Small intestine (tissue), 7 donors: ENCODE results near the gene ATXN7. TPM values are rescaled to one million over a fixed set of nuclear protein-coding genes. Genes with fewer than 3 reads are reported as not detected.

Source experiments
- DNase-seq, 2 donors: peaks; one replicate each; pipeline versions ENCODE4 v3.0.0 to v3.0.0-alpha.2; 2013
- FAIRE-seq: peaks from 2 replicates; lab custom pipeline; 2012; peaks lifted over from hg19 to GRCh38; lab: Jason Lieb, UNC
- H3K27ac ChIP-seq, 3 donors: one replicate each; pipeline ENCODE4 v1.5.1; 2013; ENCODE audit warnings: low read length in 2 of 3, mild to moderate bottlenecking in 2 of 3, control low read depth in 1 of 3, inconsistent platforms in 1 of 3, low read depth in 1 of 3, moderate library complexity in 1 of 3
- H3K27me3 ChIP-seq, 3 donors: one replicate each; pipeline ENCODE4 v1.6.1; 2013; ENCODE audit warnings: low read length in 3 of 3, inconsistent platforms in 1 of 3; ENCODE audit not compliant: control insufficient read depth in 3 of 3, insufficient read depth in 3 of 3
- H3K36me3 ChIP-seq, 3 donors: one replicate each; pipeline ENCODE4 v1.6.1; 2013; ENCODE audit warnings: low read length in 3 of 3, inconsistent platforms in 1 of 3, low read depth in 1 of 3, mild to moderate bottlenecking in 1 of 3, moderate library complexity in 1 of 3; ENCODE audit not compliant: control insufficient read depth in 3 of 3, insufficient read depth in 2 of 3
- H3K4me1 ChIP-seq, 3 donors: one replicate each; pipeline ENCODE4 v1.6.1; 2013; ENCODE audit warnings: low read length in 2 of 3, inconsistent platforms in 1 of 3, low read depth in 1 of 3, mild to moderate bottlenecking in 1 of 3, moderate library complexity in 1 of 3; ENCODE audit not compliant: control insufficient read depth in 3 of 3, insufficient read depth in 2 of 3
- H3K4me3 ChIP-seq, 3 donors: one replicate each; pipeline ENCODE4 v1.5.1; 2013; ENCODE audit warnings: low read length in 3 of 3, control low read depth in 1 of 3, inconsistent platforms in 1 of 3, low read depth in 1 of 3, mild to moderate bottlenecking in 1 of 3, moderate library complexity in 1 of 3
- H3K9me3 ChIP-seq, 2 donors: one replicate each; pipeline ENCODE4 v1.6.1; 2013; ENCODE audit warnings: low read depth in 1 of 2, low read length in 1 of 2; ENCODE audit not compliant: control insufficient read depth in 2 of 2, insufficient read depth in 1 of 2
- WGBS, 3 donors: extraction: QIAGEN DNeasy Blood & Tissue Kit; methylation state at CpG; one replicate each; pipeline ENCODE4 v1.1.7; 2013; 5-methylcytosine and 5-hydroxymethylcytosine counted together
- polyA plus RNA-seq, 4 donors: library from polyadenylated mRNA; stranded (reverse) in 3 of 4; unstranded in 1 of 4; fragments of 200-250 nt in 3 of 4; fragments of 120-200 nt in 1 of 4; gene quantifications; one replicate each; pipeline versions ENCODE4 v1.2.1 to v1.2.3, GENCODE V29; 2013
- donor health status: healthy with polysubstance abuse.
- donor health status: control.
- donor health status: control.
- donor health status: Bipolar disorder and iron deficiency.
- donor health status: healthy.

ATXN7 gene
- polyA plus RNA-seq, 4 donors, result 2.4 to 17.0 (median 5.3) TPM

DNA sequence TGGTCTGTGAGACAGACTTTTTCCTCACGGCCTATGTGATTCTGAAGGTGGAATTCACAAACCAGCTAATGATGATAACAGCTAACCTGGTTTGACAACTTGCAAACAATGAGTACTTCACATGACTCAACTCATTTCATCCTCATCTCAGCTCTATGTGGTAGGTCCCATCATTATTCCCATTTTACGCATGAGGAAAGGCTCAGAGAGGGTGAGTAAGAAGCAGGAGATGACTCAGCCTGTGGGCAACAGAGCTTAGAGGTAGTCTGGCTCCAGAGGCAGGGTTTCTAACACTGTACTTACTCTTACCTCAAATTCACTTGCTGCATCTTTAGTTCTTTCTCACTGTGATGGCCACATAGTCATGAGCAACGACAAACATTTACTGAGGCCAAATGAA lies 185.5 kb downstream of the ATXN7 start:
- Histone ChIP-seq H3K9me3 (no peaks in the 10 kb centered on the region), H3K4me3 (no peak overlapping the region), H3K4me1 (no peaks in the 10 kb centered on the region), H3K27me3 (peaks cover 0 to 10% (median 0%) of the 10 kb centered on the region in 3 donors), H3K27ac (no peak overlapping the region), H3K36me3 (no peaks in the 10 kb centered on the region)
- no peak for FAIRE-seq
- WGBS, 3 donors, result 69 to 81% (median 80%) methylated on average over 3 of the region's 3 CpGs
- no peak for DNase-seq

DNA sequence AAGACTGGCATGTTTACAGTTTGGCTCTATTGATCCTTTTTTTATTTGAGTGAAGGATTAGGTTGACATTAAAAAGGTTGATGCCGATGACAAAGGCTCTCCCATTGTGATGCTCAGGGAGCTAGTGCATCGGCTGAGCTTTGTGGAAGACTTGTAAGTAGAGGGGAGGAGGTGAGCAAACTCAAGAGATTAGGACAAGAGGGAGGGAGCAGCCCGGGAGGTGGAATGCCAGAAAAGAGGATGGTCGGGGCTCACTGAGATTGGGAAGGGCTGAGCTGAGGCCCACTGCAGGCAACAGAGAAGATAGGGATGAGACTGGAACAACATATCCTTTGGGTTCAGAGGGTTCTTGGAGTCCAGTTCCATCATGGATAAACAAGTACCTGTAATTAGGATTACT lies 186.2 kb downstream of the ATXN7 start:
- DNase-seq (no peak), FAIRE-seq (no peak)
- Histone ChIP-seq H3K27me3 (peaks cover 0 to 10% (median 0%) of the 10 kb centered on the region in 3 donors), H3K4me1 (no peaks in the 10 kb centered on the region), H3K9me3 (no peaks in the 10 kb centered on the region), H3K27ac (no peak overlapping the region), H3K4me3 (no peak overlapping the region), H3K36me3 (no peaks in the 10 kb centered on the region)
- WGBS, 3 donors, result 72 to 77% (median 76%) methylated on average over 4 of the region's 4 CpGs

Other genes with a start within 250 kb of the ATXN7 start
- gene SNTN, start 211.2 kb upstream of the ATXN7 start, polyA plus RNA-seq, result under 1 TPM in 2 of 4 donors, not detected in 2; 0.04 to 0.09 TPM
- gene C3orf49, start 44.6 kb upstream of the ATXN7 start, polyA plus RNA-seq, result under 1 TPM in 1 of 4 donors, not detected in 3; 0.21 TPM
- gene THOC7, start 62 bp upstream of the ATXN7 start, polyA plus RNA-seq, result 100 to 1,000 TPM in 1 of 4 donors, 10 to 100 TPM in 3; 74.4 to 114 (median 85.4) TPM
- 1 to 10 TPM in 1 of 4 donors, not detected in 3; 1.1 TPM for gene SCAANT1, start 48.5 kb downstream of the ATXN7 start, polyA plus RNA-seq
- gene PSMD6, start 159.6 kb downstream of the ATXN7 start, polyA plus RNA-seq, result 10 to 100 TPM; 51.4 to 65.2 (median 56.0) TPM